PC-3 (cell line): Measurements from ENCODE around the gene CRTAC1. TPM values are rescaled to one million over a fixed set of nuclear protein-coding genes. Genes with fewer than 3 reads are reported as not detected.

Experiments used
- ATAC-seq: fragments of 200-7000 bp; cut with Tn5 transposase; 2 replicates; pipeline ENCODE4 v1.9.1; 2020; ENCODE audit warnings: mild to moderate bottlenecking, moderate library complexity
- BruUV-seq: library from RNA; stranded (reverse); fragments of 400-500 nt; replicated peaks from 2 replicates; lab custom pipeline; 2021; lab: Mats Ljungman, UMichigan
- CTCF ChIA-PET: fragments of 300-600 bp; sonication (Branson Sonifier 250); formaldehyde crosslinking; loops from one replicate; lab custom pipeline; 2022; ENCODE audit warnings: antibody characterized with exemption; lab: Charles Lee
- POLR2A ChIA-PET: fragments of 300-600 bp; sonication (Branson Sonifier 250); formaldehyde crosslinking; loops from one replicate; lab custom pipeline; 2022; ENCODE audit warnings: antibody characterized with exemption; ENCODE audit not compliant: unreplicated experiment; lab: Charles Lee
- DNase-seq: peaks from one replicate; pipeline ENCODE4 v3.0.0-alpha.2; 2015
- H2AFZ ChIP-seq: fragments of 300-600 bp; sonication (generic); 2 replicates; pipeline ENCODE4 v1.6.0; 2016; ENCODE audit warnings: antibody characterized with exemption, low read length
- H3F3A ChIP-seq: fragments of 300-600 bp; sonication (generic); one replicate; pipeline ENCODE4 v1.6.0; 2017; ENCODE audit warnings: antibody characterized with exemption, low read length, control low read depth, mild to moderate bottlenecking; ENCODE audit not compliant: unreplicated experiment
- H3K27ac ChIP-seq: fragments of 300-600 bp; sonication (generic); 2 replicates; pipeline ENCODE4 v1.5.1; 2016; ENCODE audit warnings: mild to moderate bottlenecking, low read length
- H3K27me3 ChIP-seq: fragments of 300-600 bp; sonication (generic); 2 replicates; pipeline ENCODE4 v1.6.1; 2016; ENCODE audit warnings: low read length, mixed read lengths
- H3K36me3 ChIP-seq: fragments of 300-600 bp; sonication (generic); 2 replicates; pipeline ENCODE4 v1.6.1; 2016; ENCODE audit warnings: low read depth, mixed run types, low read length, mixed read lengths
- H3K4me1 ChIP-seq: fragments of 300-600 bp; sonication (generic); 2 replicates; pipeline ENCODE4 v1.5.1; 2016; ENCODE audit warnings: low read length; ENCODE audit not compliant: insufficient read depth
- H3K4me2 ChIP-seq: fragments of 300-600 bp; sonication (generic); 2 replicates; pipeline ENCODE4 v1.6.0; 2016; ENCODE audit warnings: low read length
- H3K4me3 ChIP-seq: fragments of 300-600 bp; sonication (generic); 2 replicates; pipeline ENCODE4 v1.5.1; 2016; ENCODE audit warnings: mild to moderate bottlenecking, low read length, mixed read lengths
- H3K79me2 ChIP-seq: fragments of 300-600 bp; sonication (generic); 2 replicates; pipeline ENCODE4 v1.6.1; 2017; ENCODE audit warnings: low read length, mixed read lengths
- H3K9ac ChIP-seq: fragments of 300-600 bp; sonication (generic); 2 replicates; pipeline ENCODE4 v1.6.0; 2016; ENCODE audit warnings: mild to moderate bottlenecking, low read length
- H3K9me2 ChIP-seq: fragments of 300-600 bp; sonication (generic); replicated peaks from 2 replicates; pipeline ENCODE4 v1.6.1; 2016; ENCODE audit warnings: mixed run types, low read length, mixed read lengths
- H3K9me3 ChIP-seq: fragments of 300-600 bp; sonication (generic); 2 replicates; pipeline ENCODE4 v1.6.1; 2016; ENCODE audit warnings: low read length, mixed read lengths
- H4K20me1 ChIP-seq: fragments of 300-600 bp; sonication (generic); 2 replicates; pipeline ENCODE4 v1.6.1; 2016; ENCODE audit warnings: low read length, mixed read lengths
- EZH2 ChIP-seq: fragments of 300-600 bp; sonication (generic); IDR thresholded peaks from one replicate; pipeline ENCODE4 v1.6.1; 2017; ENCODE audit warnings: antibody characterized with exemption, mild to moderate bottlenecking, low read length; ENCODE audit not compliant: unreplicated experiment
- EZH2phosphoT487 ChIP-seq: fragments of 300-600 bp; sonication (generic); IDR thresholded peaks from 2 replicates; pipeline ENCODE4 v1.6.1; 2018; ENCODE audit warnings: mild to moderate bottlenecking, antibody characterized with exemption, low read length, borderline replicate concordance
- intact Hi-C: fragments of 100-400 bp; cut with micrococcal nuclease; formaldehyde crosslinking; loops from 2 replicates; pipeline ENCODE4 v1.9.0; 2023
- total RNA-seq: library from RNA; depleted of rRNA; stranded (reverse); fragments of >200 nt; gene quantifications from 2 replicates; pipeline ENCODE4 v1.2.3, GENCODE V29; 2014
- TF ChIP-seq, protein P1 (sequence below): fragments of 300-600 bp; sonication (generic); conservative IDR thresholded peaks from 2 replicates; pipeline ENCODE4 v1.5.1; 2017; ENCODE audit warnings: antibody characterized with exemption, low read depth, mild to moderate bottlenecking, low read length

CRTAC1 gene
- total RNA-seq, 1 experiment from 2014 or later, result not detected

GRCh38 chr10:98077223-98077622, 46.8 kb upstream of the CRTAC1 start:
- no peak overlapping the region for H3K4me3 ChIP-seq
- H3K4me2 ChIP-seq, result no peak overlapping the region
- intact Hi-C loops, result no loop called here
- no peaks in the 10 kb centered on the region for H3K36me3 ChIP-seq
- no peaks in the 10 kb centered on the region for H4K20me1 ChIP-seq
- H3K27ac ChIP-seq, result no peak overlapping the region
- ChIA-PET CTCF (no interaction called here), POLR2A (no interaction called here)
- no peak for DNase-seq
- H3K79me2 ChIP-seq, result no peaks in the 10 kb centered on the region
- TF ChIP-seq, protein P1, sequence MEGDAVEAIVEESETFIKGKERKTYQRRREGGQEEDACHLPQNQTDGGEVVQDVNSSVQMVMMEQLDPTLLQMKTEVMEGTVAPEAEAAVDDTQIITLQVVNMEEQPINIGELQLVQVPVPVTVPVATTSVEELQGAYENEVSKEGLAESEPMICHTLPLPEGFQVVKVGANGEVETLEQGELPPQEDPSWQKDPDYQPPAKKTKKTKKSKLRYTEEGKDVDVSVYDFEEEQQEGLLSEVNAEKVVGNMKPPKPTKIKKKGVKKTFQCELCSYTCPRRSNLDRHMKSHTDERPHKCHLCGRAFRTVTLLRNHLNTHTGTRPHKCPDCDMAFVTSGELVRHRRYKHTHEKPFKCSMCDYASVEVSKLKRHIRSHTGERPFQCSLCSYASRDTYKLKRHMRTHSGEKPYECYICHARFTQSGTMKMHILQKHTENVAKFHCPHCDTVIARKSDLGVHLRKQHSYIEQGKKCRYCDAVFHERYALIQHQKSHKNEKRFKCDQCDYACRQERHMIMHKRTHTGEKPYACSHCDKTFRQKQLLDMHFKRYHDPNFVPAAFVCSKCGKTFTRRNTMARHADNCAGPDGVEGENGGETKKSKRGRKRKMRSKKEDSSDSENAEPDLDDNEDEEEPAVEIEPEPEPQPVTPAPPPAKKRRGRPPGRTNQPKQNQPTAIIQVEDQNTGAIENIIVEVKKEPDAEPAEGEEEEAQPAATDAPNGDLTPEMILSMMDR, result no peak
- TF ChIP-seq EZH2phosphoT487 (no peak), EZH2 (no peak)
- no peaks in the 10 kb centered on the region for H3K9me2 ChIP-seq
- no peak overlapping the region for H3K9ac ChIP-seq
- no TSS peak for BruUV-seq
- ATAC-seq, result no peak
- no peaks in the 10 kb centered on the region for H3K9me3 ChIP-seq
- peaks cover 4% of the 10 kb centered on the region; the same call in 1 of the 2 replicates for H3K27me3 ChIP-seq
- H3K4me1 ChIP-seq, result no peaks in the 10 kb centered on the region
- H2AFZ ChIP-seq, result no peak overlapping the region
- H3F3A ChIP-seq, result no peaks in the 10 kb centered on the region

DNA sequence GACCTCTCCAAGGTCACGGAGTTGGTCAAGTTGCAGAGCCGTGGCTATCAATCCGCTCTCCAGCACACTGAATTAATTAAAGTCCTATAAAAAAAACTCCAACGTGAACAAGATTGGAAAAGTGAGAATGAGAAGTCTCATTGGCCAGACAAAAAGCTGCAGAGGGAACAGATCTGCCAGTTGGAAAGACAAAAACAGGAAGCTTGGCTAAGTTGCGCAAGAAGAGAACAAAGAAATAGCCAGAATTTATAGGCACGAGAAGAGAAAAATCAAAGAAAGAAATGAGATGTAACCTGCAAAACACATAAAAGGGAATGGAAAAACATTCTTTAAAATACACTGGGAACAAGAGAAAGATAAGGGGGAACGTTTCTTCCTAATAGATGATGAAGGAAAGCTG, 45.7 kb upstream of the CRTAC1 start:
- Histone ChIP-seq H3K27ac (no peak overlapping the region), H3K9me3 (no peaks in the 10 kb centered on the region), H4K20me1 (no peaks in the 10 kb centered on the region), H3K4me3 (no peak overlapping the region), H3K4me1 (no peaks in the 10 kb centered on the region), H3K9ac (no peak overlapping the region), H3K36me3 (no peaks in the 10 kb centered on the region), H3K27me3 (peaks cover 3% of the 10 kb centered on the region; the same call in 1 of the 2 replicates), H2AFZ (no peak overlapping the region), H3F3A (no peaks in the 10 kb centered on the region), H3K4me2 (no peak overlapping the region), H3K9me2 (no peaks in the 10 kb centered on the region), H3K79me2 (no peaks in the 10 kb centered on the region)
- no peak for TF ChIP-seq EZH2
- TF ChIP-seq, protein P1, result no peak
- TF ChIP-seq EZH2phosphoT487, result no peak
- BruUV-seq, result no TSS peak
- CTCF ChIA-PET, result no interaction called here
- intact Hi-C loops, result no loop called here
- DNase-seq, result no peak
- no peak for ATAC-seq
- POLR2A ChIA-PET, result no interaction called here

DNA sequence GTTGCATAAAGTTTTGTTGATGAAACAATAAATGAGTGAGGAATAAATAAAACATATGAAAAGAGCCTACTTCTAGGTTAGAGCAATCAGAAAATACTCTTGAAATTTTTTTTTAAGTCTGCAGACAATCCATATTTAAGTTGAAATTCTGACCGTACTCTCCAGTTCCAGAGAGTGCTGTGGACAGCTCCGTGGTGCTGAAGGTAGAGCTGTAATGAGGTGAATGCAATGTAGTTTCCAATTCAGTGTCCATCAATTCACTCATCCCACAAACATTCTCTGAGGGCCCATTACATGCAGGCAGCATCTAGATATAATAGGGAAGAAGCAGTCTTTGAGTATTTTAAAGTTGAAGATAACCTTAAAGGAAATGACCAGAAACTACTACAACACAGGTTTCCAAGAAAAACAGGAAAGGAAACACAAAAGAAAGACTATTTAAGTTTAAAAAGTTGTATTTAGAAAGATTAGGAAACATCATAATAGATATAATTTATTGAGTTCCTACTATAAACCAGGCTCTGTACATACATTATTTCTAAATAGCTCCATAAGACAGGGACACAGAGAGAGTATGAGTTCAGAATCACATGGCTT, 44.0 kb upstream of the CRTAC1 start:
- no peak for ATAC-seq
- no peaks in the 10 kb centered on the region for H3K9me3 ChIP-seq
- no peaks in the 10 kb centered on the region for H3K4me1 ChIP-seq
- no peak overlapping the region for H3K9ac ChIP-seq
- ChIA-PET POLR2A (no interaction called here), CTCF (no interaction called here)
- no peaks in the 10 kb centered on the region for H3F3A ChIP-seq
- no peak overlapping the region for H3K4me3 ChIP-seq
- no peaks in the 10 kb centered on the region for H4K20me1 ChIP-seq
- DNase-seq, result peak; percentile 24
- no peak overlapping the region for H3K4me2 ChIP-seq
- H2AFZ ChIP-seq, result no peak overlapping the region
- TF ChIP-seq, protein P1, result no peak
- TF ChIP-seq EZH2, result no peak
- no peak for TF ChIP-seq EZH2phosphoT487
- no TSS peak for BruUV-seq
- no peaks in the 10 kb centered on the region for H3K27me3 ChIP-seq
- H3K36me3 ChIP-seq, result no peaks in the 10 kb centered on the region
- H3K27ac ChIP-seq, result no peak overlapping the region
- H3K79me2 ChIP-seq, result no peaks in the 10 kb centered on the region
- intact Hi-C loops, result no loop called here
- no peaks in the 10 kb centered on the region for H3K9me2 ChIP-seq
